CD4-positive, alpha-beta memory T cell (primary cell): ENCODE data around the gene CES1. TPM values are rescaled to one million over a fixed set of nuclear protein-coding genes. Genes with fewer than 3 reads are reported as not detected.
"Not testable (repeated sequence)": the region's sequence is repeated elsewhere in the genome, so short reads cannot be mapped to it uniquely, and the experiment has no call there.

Source experiments
- CTCF ChIA-PET: fragments of 350-600 bp; sonication (Branson Sonifier 250); formaldehyde crosslinking; loops from one replicate; lab custom pipeline; 2021; ENCODE audit warnings: inconsistent platforms; ENCODE audit not compliant: partially characterized antibody; lab: Charles Lee
- POLR2A ChIA-PET: fragments of 350-600 bp; sonication (Branson Sonifier 250); formaldehyde crosslinking; loops from one replicate; lab custom pipeline; 2021; ENCODE audit not compliant: partially characterized antibody; lab: Charles Lee
- DNase-seq, 5 donors: peaks; one replicate each; pipeline versions ENCODE4 v3.0.0 to v3.0.0-alpha.2; 2020 to 2022; ENCODE audit warnings: mixed read lengths in 1 of 5
- H3K27ac ChIP-seq: one replicate; pipeline ENCODE4 v1.7.0; 2013; ENCODE audit warnings: low read depth, low read length
- H3K27me3 ChIP-seq: 2 replicates; pipeline ENCODE4 v1.7.0; 2013; ENCODE audit warnings: mild to moderate bottlenecking, low read length, moderate library complexity; ENCODE audit not compliant: insufficient read depth
- H3K36me3 ChIP-seq: 2 replicates; pipeline ENCODE4 v1.7.0; 2013; ENCODE audit warnings: mild to moderate bottlenecking, low read length, moderate library complexity; ENCODE audit not compliant: insufficient read depth
- H3K4me1 ChIP-seq: 2 replicates; pipeline ENCODE4 v1.7.0; 2013; ENCODE audit warnings: mild to moderate bottlenecking, low read length, moderate library complexity; ENCODE audit not compliant: insufficient read depth
- H3K4me3 ChIP-seq, 2 donors: one replicate each; pipeline ENCODE4 v1.7.0; 2013; ENCODE audit warnings: low read length in 2 of 2, mild to moderate bottlenecking in 1 of 2
- H3K9me3 ChIP-seq, 2 donors: one replicate each; pipeline ENCODE4 v1.7.0; 2013; ENCODE audit warnings: low read length in 2 of 2, control low read depth in 1 of 2; ENCODE audit not compliant: control insufficient read depth in 1 of 2
- H3K27ac Mint-ChIP-seq, 7 donors: one replicate each; pipeline ENCODE4 v1.8.0; 2020 to 2021; ENCODE audit warnings: mixed read lengths in 7 of 7, mild to moderate bottlenecking in 6 of 7, inconsistent platforms in 3 of 7, moderate library complexity in 3 of 7
- H3K27me3 Mint-ChIP-seq, 2 donors: one replicate each; pipeline ENCODE4 v1.8.0; 2020 to 2021; ENCODE audit warnings: mixed read lengths in 2 of 2
- H3K36me3 Mint-ChIP-seq, 2 donors: one replicate each; pipeline ENCODE4 v1.8.0; 2020 to 2021; ENCODE audit warnings: mixed read lengths in 2 of 2, inconsistent platforms in 1 of 2, mild to moderate bottlenecking in 1 of 2
- H3K4me1 Mint-ChIP-seq, 4 donors: one replicate each; pipeline ENCODE4 v1.8.0; 2020 to 2021; ENCODE audit warnings: mixed read lengths in 4 of 4, mild to moderate bottlenecking in 1 of 4
- H3K4me3 Mint-ChIP-seq, 8 donors: one replicate each; pipeline ENCODE4 v1.8.0; 2020 to 2021; ENCODE audit warnings: mixed read lengths in 8 of 8, mild to moderate bottlenecking in 7 of 8, moderate library complexity in 6 of 8, inconsistent platforms in 3 of 8
- H3K9me3 Mint-ChIP-seq, 8 donors: one replicate each; pipeline ENCODE4 v1.8.0; 2020 to 2021; ENCODE audit warnings: mixed read lengths in 8 of 8, mild to moderate bottlenecking in 5 of 8, inconsistent platforms in 3 of 8, moderate library complexity in 1 of 8
- intact Hi-C: fragments of 100-400 bp; cut with micrococcal nuclease; formaldehyde crosslinking; loops from one replicate; pipeline ENCODE4 v1.15.1; 2023
- polyA plus RNA-seq, 2 donors: library from polyadenylated mRNA; unstranded; fragments of 300-500 nt; fragmentation: Illumina TruSeq; gene quantifications; one replicate each; pipeline ENCODE4 v1.2.3, GENCODE V29; 2021
- total RNA-seq, 2 experiments: library from RNA; stranded (reverse); gene quantifications; one replicate each; pipeline ENCODE4 v1.2.3, GENCODE V29; 2021

Gene CES1
- total and polyA plus RNA-seq, 4 experiments from 2014 or later, result 0.47 to 2.1 (median 1.1) TPM

- POLR2A ChIA-PET, H3K4me1 ChIP-seq, H3K27me3 ChIP-seq, H3K27ac ChIP-seq, H3K4me3 Mint-ChIP-seq, DNase-seq, H3K36me3 ChIP-seq, CTCF ChIA-PET, H3K9me3 ChIP-seq, H3K4me3 ChIP-seq, intact Hi-C loops, H3K9me3 Mint-ChIP-seq, H3K36me3 Mint-ChIP-seq, H3K27ac Mint-ChIP-seq, H3K27me3 Mint-ChIP-seq, H3K4me1 Mint-ChIP-seq: not testable (repeated sequence)
Observed at GRCh38 chr16:55792934-55793374, 39.9 kb downstream of the CES1 start.

DNA sequence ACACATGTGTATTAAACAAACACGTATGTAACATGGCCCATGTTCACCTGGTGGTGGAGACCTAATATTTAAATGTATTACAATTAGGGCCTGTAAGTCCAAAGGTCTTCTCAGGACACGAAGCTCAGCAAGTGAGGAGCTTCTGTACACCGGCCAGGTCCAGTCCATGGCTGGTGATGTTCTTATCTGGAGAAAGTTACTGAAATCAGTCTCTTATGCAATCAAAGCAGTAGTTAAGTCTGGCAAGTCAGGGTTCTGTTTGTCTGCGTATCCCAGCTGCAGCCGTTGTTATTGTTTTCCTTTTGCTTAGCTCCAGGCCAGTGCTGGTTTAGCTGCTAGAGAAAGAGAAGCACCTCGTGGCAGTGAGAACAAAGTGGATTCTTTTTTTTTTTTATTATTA lies 41.4 kb downstream of the CES1 start:
- H3K27me3 ChIP-seq, H3K36me3 ChIP-seq, H3K27me3 Mint-ChIP-seq, H3K4me3 ChIP-seq, DNase-seq, H3K4me3 Mint-ChIP-seq, intact Hi-C loops, POLR2A ChIA-PET, H3K36me3 Mint-ChIP-seq, H3K27ac Mint-ChIP-seq, H3K27ac ChIP-seq, H3K9me3 Mint-ChIP-seq, H3K4me1 Mint-ChIP-seq, CTCF ChIA-PET, H3K9me3 ChIP-seq, H3K4me1 ChIP-seq: not testable (repeated sequence)

DNA sequence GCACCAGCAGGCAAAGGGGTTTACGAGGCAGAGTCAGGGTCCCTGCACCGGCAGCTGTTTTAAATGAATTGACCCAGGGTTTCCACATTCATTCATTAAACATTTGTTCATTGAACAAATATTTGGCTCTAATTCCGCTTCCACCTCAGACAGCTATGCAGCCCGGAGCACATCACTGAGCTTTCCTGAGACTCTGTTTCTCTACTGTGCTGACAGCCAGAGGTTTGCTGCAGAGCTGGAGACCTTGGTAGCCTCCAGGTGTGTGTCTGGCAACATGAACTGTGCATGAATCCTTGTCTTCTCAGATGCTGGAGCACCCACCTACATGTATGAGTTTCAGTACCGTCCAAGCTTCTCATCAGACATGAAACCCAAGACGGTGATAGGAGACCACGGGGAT lies 42.7 kb downstream of the CES1 start:
- DNase-seq, H3K27me3 ChIP-seq, CTCF ChIA-PET, H3K4me1 Mint-ChIP-seq, H3K27ac Mint-ChIP-seq, H3K9me3 Mint-ChIP-seq, intact Hi-C loops, POLR2A ChIA-PET, H3K27ac ChIP-seq, H3K9me3 ChIP-seq, H3K4me1 ChIP-seq, H3K36me3 Mint-ChIP-seq, H3K4me3 Mint-ChIP-seq, H3K27me3 Mint-ChIP-seq, H3K4me3 ChIP-seq, H3K36me3 ChIP-seq: not testable (repeated sequence)

- CTCF ChIA-PET, H3K36me3 Mint-ChIP-seq: not testable (repeated sequence)
Observed at GRCh38 chr16:55782793-55783091, 50.2 kb downstream of the CES1 start.

GRCh38 chr16:55782091-55782792 lies 50.7 kb downstream of the CES1 start:
- POLR2A ChIA-PET, H3K4me3 ChIP-seq, H3K9me3 Mint-ChIP-seq, H3K27me3 ChIP-seq, H3K36me3 ChIP-seq, H3K4me3 Mint-ChIP-seq, H3K4me1 ChIP-seq, DNase-seq, intact Hi-C loops, H3K27ac Mint-ChIP-seq, CTCF ChIA-PET, H3K9me3 ChIP-seq, H3K36me3 Mint-ChIP-seq, H3K4me1 Mint-ChIP-seq, H3K27ac ChIP-seq: not testable (repeated sequence)
- peaks cover 3 to 21% of the 10 kb centered on the region in 2 donors for H3K27me3 Mint-ChIP-seq

More at GRCh38 chr16:55782793-55783091, 50.2 kb downstream of the CES1 start:
- H3K4me1 ChIP-seq, H3K4me3 ChIP-seq, H3K36me3 ChIP-seq, H3K27ac ChIP-seq, H3K9me3 Mint-ChIP-seq, POLR2A ChIA-PET, H3K27ac Mint-ChIP-seq, DNase-seq, H3K4me3 Mint-ChIP-seq, H3K4me1 Mint-ChIP-seq, H3K9me3 ChIP-seq, H3K27me3 ChIP-seq, intact Hi-C loops: not testable (repeated sequence)
- H3K27me3 Mint-ChIP-seq, result peaks cover 1 to 21% of the 10 kb centered on the region in 2 donors

- H3K4me1 Mint-ChIP-seq, H3K4me3 ChIP-seq, H3K4me3 Mint-ChIP-seq, H3K27ac Mint-ChIP-seq, H3K9me3 Mint-ChIP-seq, H3K27ac ChIP-seq, CTCF ChIA-PET, DNase-seq, H3K36me3 ChIP-seq, H3K4me1 ChIP-seq, POLR2A ChIA-PET, H3K9me3 ChIP-seq, H3K27me3 ChIP-seq, intact Hi-C loops, H3K36me3 Mint-ChIP-seq: not testable (repeated sequence)
- H3K27me3 Mint-ChIP-seq, result peaks cover 5 to 18% of the 10 kb centered on the region in 2 donors
Observed at GRCh38 chr16:55781456-55781855, 51.4 kb downstream of the CES1 start.

GRCh38 chr16:55780095-55780407 lies 52.8 kb downstream of the CES1 start:
- intact Hi-C loops, H3K27me3 ChIP-seq, H3K9me3 Mint-ChIP-seq, H3K27ac ChIP-seq, CTCF ChIA-PET, H3K36me3 Mint-ChIP-seq, H3K4me1 Mint-ChIP-seq, H3K9me3 ChIP-seq, DNase-seq, H3K36me3 ChIP-seq, H3K27ac Mint-ChIP-seq, POLR2A ChIA-PET, H3K4me1 ChIP-seq, H3K4me3 ChIP-seq, H3K4me3 Mint-ChIP-seq: not testable (repeated sequence)
- H3K27me3 Mint-ChIP-seq, result peaks cover 5 to 13% of the 10 kb centered on the region in 2 donors
